Liver (tissue), 9 donors: ENCODE data around the gene INSC. TPM values are rescaled to one million over a fixed set of nuclear protein-coding genes. Genes with fewer than 3 reads are reported as not detected.

Experiments used
- DNase-seq: peaks from one replicate; pipeline ENCODE4 v3.0.0-alpha.2; 2017; ENCODE audit warnings: low spot score
- H3K27ac ChIP-seq, 2 donors: one replicate each; pipeline ENCODE4 v1.7.0; 2013; ENCODE audit warnings: inconsistent platforms in 2 of 2, low read length in 2 of 2, control low read depth in 1 of 2, low read depth in 1 of 2, mild to moderate bottlenecking in 1 of 2
- H3K27me3 ChIP-seq, 4 donors: one replicate each; pipeline versions ENCODE4 v1.6.1 to v1.7.0; 2013; ENCODE audit warnings: low read length in 3 of 4, inconsistent platforms in 1 of 4, mild to moderate bottlenecking in 1 of 4, moderate library complexity in 1 of 4; ENCODE audit not compliant: control insufficient read depth in 4 of 4, insufficient read depth in 4 of 4
- H3K36me3 ChIP-seq, 4 donors: one replicate each; pipeline versions ENCODE4 v1.6.1 to v1.7.0; 2013; ENCODE audit warnings: low read length in 3 of 4, mild to moderate bottlenecking in 3 of 4, low read depth in 1 of 4, moderate library complexity in 1 of 4; ENCODE audit not compliant: control insufficient read depth in 4 of 4, insufficient read depth in 3 of 4
- H3K4me1 ChIP-seq, 4 donors: one replicate each; pipeline versions ENCODE4 v1.6.1 to v1.7.0; 2013; ENCODE audit warnings: low read length in 3 of 4, mild to moderate bottlenecking in 3 of 4, moderate library complexity in 1 of 4; ENCODE audit not compliant: control insufficient read depth in 4 of 4, insufficient read depth in 4 of 4
- H3K4me3 ChIP-seq, 3 donors: one replicate each; pipeline versions ENCODE4 v1.6.1 to v1.7.0; 2013; ENCODE audit warnings: low read length in 3 of 3, control low read depth in 1 of 3, low read depth in 1 of 3, mild to moderate bottlenecking in 1 of 3
- H3K9ac ChIP-seq, 2 donors: one replicate each; pipeline ENCODE4 v1.7.0; 2013; ENCODE audit warnings: low read length in 2 of 2, mild to moderate bottlenecking in 2 of 2, moderate library complexity in 2 of 2, control low read depth in 1 of 2, low read depth in 1 of 2
- H3K9me3 ChIP-seq, 4 donors: one replicate each; pipeline versions ENCODE4 v1.6.1 to v1.7.0; 2013; ENCODE audit warnings: low read length in 3 of 4; ENCODE audit not compliant: control insufficient read depth in 4 of 4
- ATF3 ChIP-seq: IDR thresholded peaks from 2 replicates; pipeline ENCODE4 v1.6.1; 2016; ENCODE audit warnings: antibody characterized with exemption
- CTCF ChIP-seq: fragments of 150-350 bp; IDR thresholded peaks from 2 replicates; pipeline ENCODE4 v1.5.1; 2017; ENCODE audit warnings: improper control_type of control experiment, low read depth, low read length; ENCODE audit not compliant: missing input control
- EGR1 ChIP-seq, 2 donors: IDR thresholded peaks; 2 replicates each; pipeline ENCODE4 v1.6.1; 2016 to 2018; ENCODE audit warnings: antibody characterized with exemption in 2 of 2, low read depth in 2 of 2
- FOXA1 ChIP-seq: IDR thresholded peaks from 2 replicates; pipeline ENCODE4 v1.6.1; 2016; ENCODE audit warnings: antibody characterized with exemption
- FOXA2 ChIP-seq: IDR thresholded peaks from 2 replicates; pipeline ENCODE4 v1.6.1; 2016; ENCODE audit warnings: antibody characterized with exemption
- GABPA ChIP-seq, 2 donors: IDR thresholded peaks in 1 of 2; conservative IDR thresholded peaks in 1 of 2; 2 replicates each; pipeline ENCODE4 v1.6.1; 2016; ENCODE audit warnings: antibody characterized with exemption in 2 of 2, mild to moderate bottlenecking in 1 of 2, moderate library complexity in 1 of 2
- HNF4A ChIP-seq, 2 donors: conservative IDR thresholded peaks; 2 replicates each; pipeline ENCODE4 v1.6.1; 2016; ENCODE audit warnings: antibody characterized with exemption in 2 of 2, mild to moderate bottlenecking in 2 of 2
- HNF4G ChIP-seq: IDR thresholded peaks from 2 replicates; pipeline ENCODE4 v1.6.1; 2016; ENCODE audit warnings: antibody characterized with exemption
- MAX ChIP-seq: IDR thresholded peaks from 2 replicates; pipeline ENCODE4 v1.6.1; 2016; ENCODE audit warnings: antibody characterized with exemption
- NR2F2 ChIP-seq: IDR thresholded peaks from 2 replicates; pipeline ENCODE4 v1.6.1; 2016; ENCODE audit warnings: antibody characterized with exemption
- RAD21 ChIP-seq, 2 donors: IDR thresholded peaks; 2 replicates each; pipeline ENCODE4 v1.6.1; 2016; ENCODE audit warnings: antibody characterized with exemption in 2 of 2, mild to moderate bottlenecking in 2 of 2
- RXRA ChIP-seq, 2 donors: IDR thresholded peaks; 2 replicates each; pipeline ENCODE4 v1.6.1; 2017 to 2018; ENCODE audit warnings: antibody characterized with exemption in 2 of 2, mild to moderate bottlenecking in 1 of 2
- SP1 ChIP-seq: IDR thresholded peaks from 2 replicates; pipeline ENCODE4 v1.6.1; 2018; ENCODE audit warnings: antibody characterized with exemption, mild to moderate bottlenecking
- TAF1 ChIP-seq: conservative IDR thresholded peaks from 2 replicates; pipeline ENCODE4 v1.6.1; 2016; ENCODE audit warnings: antibody characterized with exemption, mild to moderate bottlenecking
- ZBTB33 ChIP-seq: IDR thresholded peaks from 2 replicates; pipeline ENCODE4 v1.6.1; 2016; ENCODE audit warnings: antibody characterized with exemption
- WGBS: extraction: QIAGEN DNeasy Blood & Tissue Kit; methylation state at CpG from one replicate; pipeline ENCODE4 v1.1.7; 2013; 5-methylcytosine and 5-hydroxymethylcytosine counted together
- polyA plus RNA-seq, 2 donors: library from polyadenylated mRNA; stranded (reverse) in 1 of 2; unstranded in 1 of 2; fragments of 200-250 nt in 1 of 2; fragments of >200 nt in 1 of 2; fragmentation: Nextera tagmentation in 1 of 2; extraction: Ambion mirVana in 1 of 2; gene quantifications; one replicate each; pipeline versions ENCODE4 v1.2.1 to v1.2.3, GENCODE V29; 2013 to 2015
- total RNA-seq, 2 donors: library from RNA; depleted of rRNA; stranded (reverse); fragments of >200 nt; gene quantifications; one replicate each; pipeline ENCODE4 v1.2.3, GENCODE V29; 2014
- donor health status: healthy.
- donor health status: healthy.
- donor health status: healthy.
- donor health status: healthy.
- donor health status: healthy.

The INSC gene
- total and polyA plus RNA-seq, 4 donors, result 0.02 to 0.25 (median 0.12) TPM

- Histone ChIP-seq H3K4me3 (no peak overlapping the region), H3K9ac (no peak overlapping the region), H3K27ac (no peak overlapping the region), H3K36me3 (no peaks in the 10 kb centered on the region), H3K4me1 (peaks cover 0 to 5% (median 1%) of the 10 kb centered on the region in 4 donors), H3K27me3 (no peaks in the 10 kb centered on the region), H3K9me3 (no peaks in the 10 kb centered on the region)
- WGBS, result 91% methylated on average over 1 of the region's 1 CpG
- no peak for DNase-seq
- TF ChIP-seq MAX (no peak), CTCF (no peak), ATF3 (no peak), GABPA (IDR thresholded peaks at IDR 0.05 in 1 of 2, conservative IDR thresholded peaks at IDR 0.05 in 1 of 2) (no peak), TAF1 (no peak), FOXA2 (no peak), NR2F2 (no peak), RAD21 (IDR thresholded peaks at IDR 0.05) (no peak), RXRA (IDR thresholded peaks at IDR 0.05) (no peak), HNF4A (conservative IDR thresholded peaks at IDR 0.05) (no peak), EGR1 (IDR thresholded peaks at IDR 0.05; ENCODE audit: low read depth in 2 of 2) (no peak)
Measured at GRCh38 chr11:15189189-15189588, 74.5 kb downstream of the INSC start.

GRCh38 chr11:15189641-15190365 is 75.1 kb downstream of the INSC start:
- peaks cover 3 to 11% (median 6%) of the 10 kb centered on the region in 4 donors for H3K4me1 ChIP-seq
- DNase-seq, result no peak
- no peak overlapping the region for H3K27ac ChIP-seq
- TF ChIP-seq HNF4A (conservative IDR thresholded peaks at IDR 0.05) (no peak), FOXA2 (no peak)
- WGBS, result 61% methylated on average over 3 of the region's 3 CpGs
- no peak overlapping the region for H3K9ac ChIP-seq
- H3K4me3 ChIP-seq, result no peak overlapping the region
- no peaks in the 10 kb centered on the region for H3K36me3 ChIP-seq
- H3K27me3 ChIP-seq, result no peaks in the 10 kb centered on the region
- no peaks in the 10 kb centered on the region for H3K9me3 ChIP-seq

GRCh38 chr11:15190611-15191010 is 75.9 kb downstream of the INSC start:
- H3K27ac ChIP-seq, result no peak overlapping the region

More at GRCh38 chr11:15190611-15191010, 75.9 kb downstream of the INSC start:
- H3K4me1 ChIP-seq, result peaks cover 6 to 18% (median 8%) of the 10 kb centered on the region in 4 donors
- 98% methylated on average over 2 of the region's 3 CpGs for WGBS
- no peaks in the 10 kb centered on the region for H3K36me3 ChIP-seq
- H3K9me3 ChIP-seq, result no peaks in the 10 kb centered on the region
- H3K27me3 ChIP-seq, result no peaks in the 10 kb centered on the region
- H3K4me3 ChIP-seq, result no peak overlapping the region
- TF ChIP-seq GABPA (IDR thresholded peaks at IDR 0.05 in 1 of 2, conservative IDR thresholded peaks at IDR 0.05 in 1 of 2) (no peak), EGR1 (IDR thresholded peaks at IDR 0.05; ENCODE audit: low read depth in 2 of 2) (no peak), FOXA2 (no peak), HNF4G (no peak), SP1 (no peak), MAX (no peak), HNF4A (conservative IDR thresholded peaks at IDR 0.05) (no peak), FOXA1 (no peak), ZBTB33 (no peak), RXRA (IDR thresholded peaks at IDR 0.05) (no peak)
- no peak overlapping the region for H3K9ac ChIP-seq
- DNase-seq, result no peak
